ENCODE data around the gene FRMD4B.

DNA sequence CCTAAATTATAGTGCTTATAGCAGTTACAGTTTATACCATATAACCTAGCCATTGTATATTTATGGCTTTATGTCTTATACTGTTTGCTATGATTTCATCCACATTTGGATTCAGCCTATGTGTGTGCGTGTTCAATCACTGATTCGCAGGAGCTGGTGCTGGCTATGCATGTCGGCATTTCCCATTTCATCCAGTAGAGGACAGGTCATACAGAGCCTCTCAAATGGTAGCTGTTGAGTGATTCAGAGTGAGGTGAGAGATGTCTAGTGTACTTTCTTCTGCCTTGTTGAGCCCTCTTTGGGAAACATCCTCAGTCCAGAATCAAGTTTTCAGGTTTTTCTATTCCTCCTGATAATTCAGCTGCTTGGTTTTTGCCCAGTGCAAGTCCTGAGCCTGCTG lies 76.1 kb downstream of the FRMD4B start:
- TF ChIP-seq, protein P1, sequence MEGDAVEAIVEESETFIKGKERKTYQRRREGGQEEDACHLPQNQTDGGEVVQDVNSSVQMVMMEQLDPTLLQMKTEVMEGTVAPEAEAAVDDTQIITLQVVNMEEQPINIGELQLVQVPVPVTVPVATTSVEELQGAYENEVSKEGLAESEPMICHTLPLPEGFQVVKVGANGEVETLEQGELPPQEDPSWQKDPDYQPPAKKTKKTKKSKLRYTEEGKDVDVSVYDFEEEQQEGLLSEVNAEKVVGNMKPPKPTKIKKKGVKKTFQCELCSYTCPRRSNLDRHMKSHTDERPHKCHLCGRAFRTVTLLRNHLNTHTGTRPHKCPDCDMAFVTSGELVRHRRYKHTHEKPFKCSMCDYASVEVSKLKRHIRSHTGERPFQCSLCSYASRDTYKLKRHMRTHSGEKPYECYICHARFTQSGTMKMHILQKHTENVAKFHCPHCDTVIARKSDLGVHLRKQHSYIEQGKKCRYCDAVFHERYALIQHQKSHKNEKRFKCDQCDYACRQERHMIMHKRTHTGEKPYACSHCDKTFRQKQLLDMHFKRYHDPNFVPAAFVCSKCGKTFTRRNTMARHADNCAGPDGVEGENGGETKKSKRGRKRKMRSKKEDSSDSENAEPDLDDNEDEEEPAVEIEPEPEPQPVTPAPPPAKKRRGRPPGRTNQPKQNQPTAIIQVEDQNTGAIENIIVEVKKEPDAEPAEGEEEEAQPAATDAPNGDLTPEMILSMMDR (IDR thresholded peaks at IDR 0.05; ENCODE audit: low read length) = peak; percentile 33; the same call in 1 of the 2 replicates
- no peak for TF ChIP-seq EZH2 (IDR thresholded peaks at IDR 0.05; ENCODE audit: borderline replicate concordance, low read length)

Measured in OCI-LY1 (cell line).